ENCODE results near the gene NDC80. TPM values are rescaled to one million over a fixed set of nuclear protein-coding genes. Genes with fewer than 3 reads are reported as not detected.

The NDC80 gene

DNA sequence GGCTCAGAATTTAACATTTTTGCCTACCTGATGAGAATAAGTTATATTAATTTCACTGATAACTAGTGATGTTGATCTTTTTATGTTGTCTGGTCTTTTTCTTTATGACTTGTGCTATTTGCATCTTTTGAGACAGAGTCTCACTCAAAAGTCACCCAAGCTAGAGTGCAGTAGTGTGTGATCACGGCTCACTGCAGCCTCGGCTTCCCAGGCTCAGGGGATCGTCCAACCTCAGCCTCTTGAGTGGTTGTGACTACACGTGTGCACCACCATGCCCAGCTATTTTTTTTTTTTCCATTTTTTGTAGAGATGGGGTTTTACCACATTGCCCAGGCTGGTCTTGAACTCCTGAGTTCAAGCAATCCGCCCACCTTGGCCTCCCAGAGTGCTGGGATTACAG, 91.6 kb downstream of the NDC80 start:
- Histone ChIP-seq H3K36me3 (ENCODE audit: control insufficient read depth in 1 of 2, insufficient read depth in 2 of 2, low read depth in 1 of 2, low read length in 2 of 2) (peaks cover 0 to 18% of the 10 kb centered on the region in 2 experiments), H3K18ac (ENCODE audit: low read depth in 1 of 2, low read length in 2 of 2) (no peak overlapping the region), H3K9me3 (ENCODE audit: control insufficient read depth, low read length) (no peaks in the 10 kb centered on the region), H2AFZ (ENCODE audit: low read depth, low read length) (no peak overlapping the region), H2BK120ac (ENCODE audit: low read depth, low read length) (no peak overlapping the region), H3K27ac (ENCODE audit: low read length, poor library complexity, severe bottlenecking) (no peak overlapping the region), H3K79me1 (replicated peaks; ENCODE audit: low read length, poor library complexity, severe bottlenecking) (peaks cover 2% of the 10 kb centered on the region), H4K8ac (ENCODE audit: low read length) (no peak overlapping the region), H3K23ac (ENCODE audit: low read length in 2 of 2) (no peak overlapping the region), H3K4me2 (ENCODE audit: low read length, poor library complexity, severe bottlenecking) (no peak overlapping the region), H2BK15ac (ENCODE audit: low read depth, poor library complexity, severe bottlenecking) (no peak overlapping the region), H4K91ac (ENCODE audit: low read length) (no peak overlapping the region), H3K4me1 (ENCODE audit: control insufficient read depth, insufficient read depth, low read depth, low read length) (no peaks in the 10 kb centered on the region), H3K4me3 (ENCODE audit: insufficient read depth in 1 of 2, low read depth in 1 of 2, low read length in 2 of 2) (no peak overlapping the region), H3K9ac (ENCODE audit: low read length) (no peak overlapping the region), H3K27me3 (ENCODE audit: control insufficient read depth in 1 of 2, insufficient read depth in 1 of 2, low read length in 2 of 2) (no peaks in the 10 kb centered on the region), H2BK5ac (ENCODE audit: low read depth, low read length, poor library complexity, severe bottlenecking) (no peak overlapping the region), H2BK12ac (ENCODE audit: low read length in 2 of 2) (no peak overlapping the region), H3K4ac (ENCODE audit: low read depth in 1 of 2, low read length in 2 of 2) (no peak overlapping the region), H2AK5ac (ENCODE audit: low read length, severe bottlenecking) (no peak overlapping the region), H3K14ac (ENCODE audit: low read length in 2 of 2) (no peak overlapping the region)
- WGBS, result 98% methylated on average over 5 of the region's 5 CpGs
- DNase-seq, result no peak

Small RNA genes lying within 50 kb of the gene (small RNA-seq; reads per million reads assigned to genes)
- gene RF00019 (ENCODE audit: low read depth) (not detected), gene RF01233 (ENCODE audit: low read depth) (not detected), gene RNU6-340P (ENCODE audit: low read depth) (not detected)
